HT1080 (cell line): ENCODE results near the gene OR2A5. TPM values are rescaled to one million over a fixed set of nuclear protein-coding genes. Genes with fewer than 3 reads are reported as not detected.
"Not testable (repeated sequence)": the region's sequence is repeated elsewhere in the genome, so short reads cannot be mapped to it uniquely, and the experiment has no call there.

Experiments used
- DNase-seq: peaks from one replicate; pipeline ENCODE4 v3.0.0-alpha.2; 2015; ENCODE audit warnings: low read depth
- polyA plus RNA-seq, 2 experiments: library from polyadenylated mRNA; depleted of rRNA; stranded (reverse); fragments of >200 nt; gene quantifications; 2 replicates each; pipeline ENCODE4 v1.2.3, GENCODE V29; 2015
- total RNA-seq: library from RNA; depleted of rRNA; stranded (reverse); fragments of >200 nt; shearing (Covaris generic); gene quantifications from 2 replicates; pipeline ENCODE4 v1.2.3, GENCODE V29; 2014; rRNA removed

Gene OR2A5, protein sequence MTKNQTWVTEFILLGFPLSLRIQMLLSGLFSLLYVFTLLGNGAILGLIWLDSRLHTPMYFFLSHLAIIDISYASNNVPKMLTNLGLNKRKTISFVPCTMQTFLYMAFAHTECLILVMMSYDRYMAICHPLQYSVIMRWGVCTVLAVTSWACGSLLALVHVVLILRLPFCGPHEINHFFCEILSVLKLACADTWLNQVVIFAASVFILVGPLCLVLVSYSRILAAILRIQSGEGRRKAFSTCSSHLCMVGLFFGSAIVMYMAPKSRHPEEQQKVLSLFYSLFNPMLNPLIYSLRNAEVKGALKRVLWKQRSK
- total RNA-seq = not detected in 2 replicates
- not detected in 2 replicates for polyA plus RNA-seq (2015; cell fraction: cytosol; rRNA removed)
- not detected in 2 replicates for polyA plus RNA-seq (2015; cell fraction: nucleus; rRNA removed)

DNA sequence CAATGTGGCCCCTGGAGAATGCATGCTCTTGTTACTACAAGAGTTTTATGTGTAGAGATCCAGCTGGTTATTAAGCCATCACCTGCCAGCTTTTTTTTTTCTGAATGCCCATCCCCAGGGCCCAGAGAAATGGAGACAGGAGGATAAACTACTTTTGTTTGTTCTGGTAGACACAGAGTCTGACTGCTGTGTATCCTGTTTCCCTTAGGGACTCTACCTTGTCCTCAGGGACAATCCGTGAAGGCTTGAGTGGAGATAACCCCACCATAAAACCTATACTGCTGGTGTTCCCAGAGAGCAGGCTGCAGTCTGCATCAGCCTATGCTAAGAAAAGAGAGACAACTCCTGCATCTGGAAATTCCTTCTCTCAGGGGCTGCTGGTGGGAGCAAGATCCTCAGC lies at the start of gene OR2A5:
TSS of gene OR2A5 (plus strand) at position 301 of the 400 bp plus-strand sequence. CDS start 1,454 bp downstream, outside the sequence.
- no peak for DNase-seq

DNA sequence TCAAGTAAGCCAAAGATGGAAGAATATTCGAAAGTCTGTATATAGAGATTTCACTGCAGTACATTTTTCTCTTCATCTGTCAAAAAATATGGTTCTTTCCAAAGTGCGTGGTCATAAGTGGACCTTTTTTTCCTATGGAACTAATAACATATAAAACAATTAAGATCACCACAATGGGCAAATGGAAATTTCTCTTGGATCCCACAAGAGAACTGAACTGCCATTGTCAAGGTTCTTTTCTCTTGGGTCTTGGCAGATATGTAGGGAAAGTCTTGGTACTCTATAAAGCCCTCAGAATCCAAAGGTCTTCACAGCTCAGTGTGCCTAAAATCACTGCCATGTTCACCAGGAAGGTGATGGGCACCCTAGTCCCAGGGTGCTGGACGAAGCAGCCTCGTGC lies 48.7 kb upstream of the OR2A5 start, which contains the start of gene OR6B1:
TSS of gene OR6B1 (plus strand) at position 301 of the 400 bp plus-strand sequence. CDS start 3,677 bp downstream, outside the sequence.
- DNase-seq = no peak

DNA sequence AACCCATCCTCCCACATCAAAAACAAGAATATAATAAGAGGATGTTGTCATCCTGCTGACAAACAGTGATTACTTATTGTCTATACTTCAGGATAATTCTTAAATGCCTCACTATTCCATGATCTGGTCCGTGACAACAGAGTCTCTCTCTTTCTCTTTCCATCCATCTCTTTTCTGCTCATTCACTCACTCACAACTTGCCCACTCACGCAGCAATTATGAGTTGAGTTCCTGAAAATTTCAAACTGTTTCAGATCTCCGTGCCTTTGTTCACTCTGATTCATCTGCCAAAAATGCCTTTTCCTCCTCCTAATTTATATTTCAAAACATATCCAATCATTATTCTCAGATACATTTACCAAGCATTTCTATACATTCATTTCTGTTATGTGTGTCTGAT lies 47.2 kb upstream of the OR2A5 start:
- DNase-seq = no peak

DNA sequence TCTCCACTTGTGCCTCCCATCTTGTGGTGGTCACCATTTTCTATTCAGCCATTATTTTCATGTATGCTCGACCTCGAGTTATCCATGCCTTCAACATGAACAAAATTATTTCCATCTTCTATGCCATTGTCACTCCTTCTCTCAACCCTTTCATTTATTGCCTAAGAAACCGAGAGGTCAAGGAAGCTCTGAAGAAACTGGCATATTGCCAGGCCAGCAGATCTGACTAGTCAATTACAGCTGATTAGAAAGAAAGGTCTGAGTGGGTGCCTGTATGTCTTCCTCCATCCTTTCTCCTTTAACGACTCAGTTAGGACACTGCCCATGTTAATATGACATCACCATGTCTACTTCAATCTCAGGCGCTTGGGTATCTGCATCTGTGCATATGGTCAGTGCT lies 44.0 kb upstream of the OR2A5 start:
- no peak for DNase-seq

DNA sequence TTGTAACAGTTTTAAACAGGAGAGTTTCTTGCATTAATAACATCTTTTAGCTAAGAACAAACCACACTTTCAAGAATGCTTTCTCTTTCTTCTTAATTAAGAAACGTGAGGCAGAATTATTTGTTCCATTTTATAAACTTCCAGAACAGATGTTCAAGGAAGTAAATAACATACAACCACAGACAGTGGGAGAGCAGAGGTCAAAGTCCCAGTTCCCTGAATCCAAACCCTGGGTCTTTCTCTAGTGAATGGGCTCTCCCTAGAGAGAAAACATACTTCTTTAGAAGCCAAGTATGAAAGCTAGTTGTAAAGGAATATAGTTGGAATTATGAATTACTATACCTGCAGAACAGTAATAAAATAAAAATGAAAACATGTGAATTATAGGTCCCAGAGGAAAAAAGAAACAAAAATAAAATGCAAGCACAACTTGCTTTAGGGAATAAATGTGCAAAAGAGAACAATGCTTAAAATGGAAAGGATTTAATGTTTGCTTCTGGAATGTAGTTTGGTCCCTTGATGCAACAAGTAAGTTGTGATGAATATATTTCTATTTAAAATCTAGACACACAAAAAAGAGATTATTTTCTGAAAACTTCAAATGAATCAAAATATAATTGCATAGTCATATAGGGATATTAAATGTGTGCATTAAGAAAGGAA lies 42.6 kb upstream of the OR2A5 start:
- DNase-seq = no peak

DNA sequence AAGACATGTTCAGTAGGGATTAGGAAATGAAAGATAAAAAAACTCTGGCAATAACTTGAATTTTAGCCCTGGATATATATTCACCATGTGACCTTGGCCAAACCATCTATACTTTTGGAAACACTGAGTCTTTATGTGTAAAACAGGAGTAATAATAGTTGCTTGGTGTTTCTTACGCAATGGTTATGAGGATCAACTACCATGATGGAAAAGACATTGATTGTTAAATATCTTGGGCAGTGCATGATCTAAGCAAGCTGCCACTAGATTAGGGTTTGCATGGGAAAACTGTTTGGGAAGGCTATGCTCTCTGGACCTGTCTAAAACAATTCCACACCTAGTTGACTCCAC lies 42.1 kb upstream of the OR2A5 start:
- DNase-seq = no peak

DNA sequence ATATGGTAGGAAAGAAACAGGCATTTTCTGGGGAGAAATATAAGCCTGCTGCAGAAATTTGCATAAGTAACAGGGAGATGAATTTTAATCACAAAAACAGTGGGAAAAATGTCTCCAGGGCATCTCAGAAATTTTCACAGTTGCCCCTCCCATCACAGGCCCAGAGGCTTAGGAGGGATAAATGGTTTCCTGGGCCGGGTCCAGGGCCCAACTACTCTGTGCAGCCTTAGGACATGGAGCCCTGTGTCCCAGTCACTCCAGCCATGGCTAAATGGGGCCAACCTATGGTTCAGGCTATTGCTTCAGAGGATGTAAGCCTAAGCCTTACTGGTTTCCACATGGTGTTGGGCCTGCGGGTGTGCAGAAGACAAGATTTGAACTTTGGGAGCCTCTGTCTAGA lies 39.4 kb upstream of the OR2A5 start:
- no peak for DNase-seq

DNA sequence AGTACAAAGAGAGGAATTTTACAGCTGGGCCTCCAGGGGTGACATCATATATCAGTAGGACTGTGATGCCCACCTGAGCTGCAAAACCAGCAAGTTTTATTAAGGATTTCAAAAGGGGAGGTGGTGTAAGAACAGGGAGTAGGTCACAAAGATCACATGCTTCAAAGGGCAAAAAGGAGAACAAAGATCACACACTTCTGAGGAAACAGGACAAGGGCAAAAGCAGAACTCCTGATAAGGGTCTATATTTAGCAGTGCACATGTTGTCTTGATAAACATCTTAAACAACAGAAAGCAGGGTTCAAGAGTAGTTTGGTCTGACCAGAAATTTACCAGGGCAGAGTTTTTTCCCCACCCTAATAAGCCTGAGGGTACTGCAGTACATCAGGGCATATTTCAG lies 38.7 kb upstream of the OR2A5 start:
- not testable (repeated sequence) for DNase-seq

DNA sequence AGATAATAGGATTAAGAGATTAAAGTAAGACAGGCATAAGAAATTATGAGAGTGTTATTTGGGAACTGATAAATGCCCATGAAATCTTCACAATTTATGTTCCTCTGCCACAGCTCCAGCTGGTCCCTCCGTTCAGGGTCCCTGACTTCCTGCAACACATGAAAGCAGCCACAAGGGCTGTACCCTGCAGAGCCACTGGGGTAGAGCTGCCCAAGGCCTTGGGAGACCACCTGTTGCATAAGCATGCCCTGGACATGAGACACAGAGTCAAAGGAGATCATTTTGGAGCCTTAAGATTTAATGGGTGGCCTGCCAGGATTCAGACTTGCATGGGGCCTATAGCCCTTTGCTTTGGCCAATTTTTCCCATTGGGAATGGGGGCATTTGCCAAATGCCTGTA lies 37.9 kb upstream of the OR2A5 start:
- DNase-seq = not testable (repeated sequence)

DNA sequence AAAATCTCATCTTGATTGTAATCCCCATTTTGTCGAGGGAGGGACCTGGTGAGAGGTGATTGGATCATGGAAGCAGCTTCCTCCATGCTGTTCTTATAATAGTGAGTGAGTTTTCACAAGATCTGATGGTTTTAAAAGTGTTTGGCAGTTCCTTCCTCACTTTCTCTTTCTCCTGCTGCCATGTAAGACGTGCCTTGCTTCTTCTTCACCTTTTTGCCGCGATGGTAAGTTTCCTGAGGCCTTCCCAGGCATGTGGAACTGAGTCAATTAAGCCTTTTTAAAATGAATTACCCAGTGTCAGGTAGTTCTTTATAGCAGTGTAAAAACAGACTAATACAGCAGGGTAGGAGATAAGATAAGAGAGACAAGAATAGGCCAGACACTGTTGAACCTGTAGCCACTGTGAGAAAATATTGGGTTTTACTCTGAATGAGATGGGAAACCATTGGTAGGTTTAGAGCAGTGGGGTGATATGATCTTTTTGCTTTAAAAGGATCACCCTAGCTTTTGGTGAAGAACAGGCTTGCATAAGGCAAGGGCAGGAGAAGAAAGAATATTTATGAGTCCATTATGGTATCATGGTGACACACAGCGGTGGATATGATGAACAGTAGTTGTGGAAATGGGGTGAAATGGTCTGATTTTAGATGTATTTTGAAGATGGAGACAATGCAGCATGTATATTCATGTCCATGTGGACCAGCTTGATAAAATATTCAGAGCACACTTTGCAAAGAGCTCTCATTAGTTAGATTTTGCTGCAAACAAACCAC lies 37.1 kb upstream of the OR2A5 start:
- DNase-seq = peak; percentile 40

DNA sequence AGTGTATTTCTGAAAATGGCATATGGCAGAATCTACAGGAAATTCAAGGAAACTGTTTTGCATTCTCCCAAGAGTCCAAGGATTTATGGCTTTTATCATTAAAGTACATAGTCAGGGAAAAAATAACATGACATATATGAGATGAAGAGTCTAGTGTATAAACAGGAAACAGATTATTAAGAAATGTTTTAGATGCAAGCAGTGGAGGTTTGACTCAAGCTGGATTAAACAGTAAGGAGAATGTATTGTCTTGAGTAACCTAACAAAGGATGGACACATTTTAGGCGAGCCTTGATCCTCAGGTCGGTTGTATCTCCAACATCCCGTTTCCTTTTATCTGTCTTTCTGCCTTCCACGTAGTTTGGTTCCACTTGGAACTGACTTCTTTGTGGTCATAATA lies 30.7 kb upstream of the OR2A5 start:
- no peak for DNase-seq

DNA sequence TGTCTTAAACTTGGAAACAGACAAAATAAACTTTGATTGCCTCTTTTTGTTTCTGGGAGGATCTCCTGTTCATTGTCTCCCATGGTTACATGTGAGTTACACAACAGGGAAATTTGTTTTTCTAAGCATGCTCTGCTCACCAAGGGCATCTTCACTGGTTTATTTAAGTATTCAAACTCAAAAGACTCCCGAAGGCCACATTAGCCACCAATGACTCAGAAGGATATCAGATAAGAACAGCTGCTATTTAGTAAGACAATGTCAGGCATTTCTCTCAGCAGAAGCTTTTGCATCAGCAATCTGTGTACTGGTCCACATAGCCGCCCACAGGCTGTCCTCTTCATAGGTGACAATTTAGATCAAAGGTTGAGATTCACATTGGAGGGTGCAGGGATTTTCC lies 29.3 kb upstream of the OR2A5 start:
- peak; percentile 61 for DNase-seq

DNA sequence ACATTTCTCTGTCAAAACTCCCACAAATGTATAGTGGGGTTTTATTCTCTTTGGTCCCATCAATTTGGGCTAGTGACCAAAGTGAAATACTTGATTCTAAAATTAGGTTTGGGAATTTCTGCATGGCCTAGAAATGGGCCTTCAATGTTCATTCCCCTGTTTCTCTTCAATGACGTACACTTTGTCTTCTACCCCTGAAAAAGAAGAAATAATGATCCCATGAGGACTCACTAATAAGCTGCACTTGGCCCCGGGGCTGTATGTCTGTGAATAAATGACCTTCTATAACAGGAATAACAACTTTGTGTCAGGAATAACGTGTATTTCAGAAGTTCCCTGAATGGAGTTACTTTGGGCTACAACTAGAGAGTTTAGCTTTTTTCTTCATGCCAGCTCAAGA lies 28.4 kb upstream of the OR2A5 start:
- no peak for DNase-seq

DNA sequence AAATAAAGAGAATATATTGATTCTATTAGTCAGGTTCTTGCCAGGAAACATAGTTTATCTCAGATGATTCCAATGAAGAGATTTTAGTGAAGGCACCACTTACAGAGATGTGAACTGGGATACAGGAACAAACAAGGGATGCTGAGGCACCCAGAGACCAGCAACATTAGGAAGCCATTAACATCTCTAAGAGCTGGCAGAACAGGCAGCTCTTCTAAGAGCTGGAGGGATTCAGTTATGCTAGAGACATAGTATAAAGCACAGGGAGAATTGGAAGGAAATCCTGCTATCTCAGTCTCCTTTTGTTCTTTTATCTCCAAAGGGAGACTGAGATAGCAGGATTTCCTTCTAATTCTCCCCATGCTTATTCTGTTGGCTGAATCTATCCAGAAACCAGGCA lies 26.6 kb upstream of the OR2A5 start:
- no peak for DNase-seq

DNA sequence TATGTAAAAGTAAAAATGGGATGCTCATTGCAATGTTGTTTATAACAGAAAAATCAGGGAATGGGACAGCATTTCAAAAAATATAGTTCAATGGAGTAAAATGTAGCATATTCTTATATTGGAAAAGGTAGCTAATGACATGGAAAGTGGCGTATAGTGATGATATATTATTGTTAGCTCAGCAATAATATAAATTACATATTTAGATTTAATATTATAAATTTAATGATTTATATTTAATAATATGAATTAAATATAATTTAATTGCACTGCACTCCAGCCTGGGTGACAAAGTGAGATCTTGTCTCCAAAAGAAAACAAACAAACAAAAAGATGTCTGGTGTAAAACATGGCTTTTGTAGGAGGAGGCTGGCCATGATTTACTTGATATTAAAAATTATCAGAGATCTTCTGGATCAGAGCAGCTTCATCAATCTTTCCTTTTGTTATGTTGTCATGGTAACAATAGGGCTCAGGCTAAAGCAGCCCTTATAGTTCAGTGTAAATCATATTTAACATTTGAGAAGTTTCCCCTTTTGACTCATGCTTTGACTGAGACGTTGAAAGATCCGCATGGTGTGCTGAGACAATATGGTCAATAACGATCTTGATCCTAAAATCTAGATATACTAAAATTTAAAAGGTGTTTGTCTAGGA lies 25.4 kb upstream of the OR2A5 start:
- DNase-seq = no peak

DNA sequence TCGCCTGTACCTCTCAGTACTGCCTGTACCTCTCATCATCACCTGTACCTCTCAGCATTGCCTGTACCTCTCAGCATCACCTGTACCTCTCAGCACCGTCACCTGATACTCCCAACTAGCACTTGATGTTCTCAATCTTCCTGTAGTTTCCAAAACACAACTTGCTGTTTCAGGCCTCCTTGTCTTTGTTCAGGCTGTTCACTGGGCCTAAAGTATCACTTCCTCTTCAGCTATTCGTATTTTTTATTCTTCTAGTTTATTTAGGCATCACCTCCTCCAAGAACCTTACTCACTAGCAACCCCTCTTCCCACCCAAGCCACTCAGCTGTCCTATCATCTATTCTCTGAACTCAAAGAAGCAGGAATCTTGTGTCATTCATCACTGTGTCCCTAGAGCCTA lies 24.5 kb upstream of the OR2A5 start:
- no peak for DNase-seq

DNA sequence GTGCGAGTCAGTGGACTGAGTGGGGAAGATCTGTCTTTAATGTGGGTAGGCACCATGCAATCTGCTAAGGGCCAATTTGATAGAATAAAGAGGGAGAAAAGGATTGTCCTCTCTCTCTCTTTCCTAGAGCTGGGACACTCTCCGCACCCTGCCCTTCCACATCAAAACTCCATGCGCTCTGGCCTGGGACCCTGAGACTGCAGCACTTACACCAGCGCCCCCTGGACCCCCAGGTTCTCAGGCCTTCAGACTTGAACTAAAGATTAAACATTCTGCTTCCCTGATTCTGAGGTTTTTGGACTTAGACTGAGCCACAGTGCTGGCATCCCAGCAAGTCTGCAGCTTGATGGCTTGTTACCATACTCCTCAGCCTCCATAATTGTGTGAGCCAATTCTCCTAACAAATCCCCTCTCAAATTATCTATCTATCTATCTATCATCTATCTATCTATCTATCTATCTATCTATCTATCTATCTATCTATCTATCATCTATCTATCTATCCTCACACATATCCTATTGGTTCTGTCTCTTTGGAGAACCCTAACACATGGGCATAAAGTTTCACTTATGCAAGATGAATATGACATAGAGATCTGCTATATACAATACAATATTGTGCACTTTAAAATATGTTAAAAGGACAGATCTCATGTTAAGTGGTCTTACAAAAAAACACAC lies 22.4 kb upstream of the OR2A5 start:
- no peak for DNase-seq

DNA sequence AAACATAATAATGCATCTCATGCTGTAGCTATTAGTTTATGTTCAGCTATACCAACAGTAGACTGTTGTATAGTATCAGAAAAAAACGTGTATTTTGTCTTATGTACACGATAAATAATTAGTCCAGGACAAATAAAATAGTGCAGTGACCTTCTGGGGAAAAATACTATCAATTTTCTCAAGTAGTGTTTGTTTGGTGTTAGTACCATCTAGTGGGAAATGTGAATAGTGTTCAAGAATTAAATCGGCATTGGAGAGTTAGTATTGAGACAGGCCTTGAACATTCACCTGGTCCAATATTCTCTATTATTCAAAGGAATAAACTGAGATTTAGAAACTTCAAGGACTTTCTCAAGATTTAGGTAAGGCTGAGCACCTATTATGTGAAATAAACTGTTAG lies 21.7 kb upstream of the OR2A5 start:
- DNase-seq = peak; percentile 21

DNA sequence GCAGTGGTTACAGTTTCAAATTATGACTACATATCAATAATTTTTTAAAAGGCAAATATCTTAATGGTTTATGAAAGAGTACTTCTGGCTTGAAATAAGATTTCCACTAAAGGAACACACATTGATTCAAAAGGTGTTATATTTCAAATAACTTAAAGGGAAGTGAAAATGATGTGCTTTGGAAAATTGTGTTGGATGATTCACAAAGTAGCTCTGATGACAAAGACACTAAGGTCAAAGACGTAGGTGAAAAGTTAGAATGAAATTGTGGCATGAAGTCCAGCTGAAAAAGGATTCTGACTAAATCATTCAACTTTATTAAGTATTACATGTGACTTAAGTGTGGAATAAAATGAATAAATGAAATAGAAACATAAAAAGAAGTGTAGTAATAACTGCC lies 20.8 kb upstream of the OR2A5 start:
- peak; percentile 16 for DNase-seq

DNA sequence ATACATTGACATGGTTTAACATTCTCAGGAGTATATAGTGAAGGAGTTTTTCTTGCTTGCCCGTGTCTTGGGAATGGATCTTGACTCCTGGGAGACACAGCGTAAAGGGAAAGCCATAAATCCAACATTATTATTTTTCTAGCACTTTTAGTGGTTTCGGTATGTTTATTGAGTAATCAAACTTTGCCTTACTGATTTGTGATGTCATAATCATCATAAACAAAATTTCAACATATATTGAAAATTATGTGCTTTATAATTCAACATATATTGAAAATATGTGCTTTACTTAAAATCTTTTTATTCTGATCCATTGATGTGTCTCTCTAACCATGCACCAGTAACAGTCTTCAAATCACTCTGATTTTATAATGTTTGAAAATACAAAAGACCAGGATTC lies 20.2 kb upstream of the OR2A5 start:
- DNase-seq = no peak

DNA sequence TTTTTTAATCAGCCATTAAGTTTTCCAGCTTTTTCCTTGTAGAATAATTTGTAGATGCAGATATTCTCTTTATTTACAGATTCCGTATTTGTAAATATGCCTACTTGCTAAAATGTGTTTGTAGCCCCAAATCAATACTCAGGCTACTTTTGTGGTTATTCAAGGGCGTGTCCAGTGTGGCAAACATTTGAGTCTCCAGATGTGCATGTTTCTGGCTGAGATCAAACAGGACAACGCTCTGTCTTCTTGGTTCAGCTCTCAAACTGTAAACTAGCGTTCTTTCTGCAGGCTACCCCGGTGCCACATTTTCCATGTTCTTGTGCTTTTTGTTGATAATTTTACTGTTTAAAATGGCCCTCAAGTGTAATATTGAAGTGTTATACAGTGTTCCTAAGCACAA lies 16.2 kb upstream of the OR2A5 start:
- DNase-seq = no peak
